ENCODE data around the gene MITF. TPM values are rescaled to one million over a fixed set of nuclear protein-coding genes. Genes with fewer than 3 reads are reported as not detected.

Gene MITF
- total RNA-seq, 4 donors from 2014 or later: 1.6 to 22.5 (median 6.6) TPM

GRCh38 chr3:69747511-69748258, 8.4 kb downstream of the MITF start:
- intact Hi-C loops (cut with DNase I): no loop called here
- 54 to 60% methylated on average over 2 of the region's 2 CpGs for WGBS, 2 donors
- Histone ChIP-seq H3K9me3 (no peaks in the 10 kb centered on the region), H3K27ac (peak overlapping the region in 3 of 4 donors; percentile 63 to 81 (median 76)), H3K36me3 (no peaks in the 10 kb centered on the region), H3K4me1 (peaks cover 6 to 78% (median 29%) of the 10 kb centered on the region in 3 donors), H3K27me3 (no peaks in the 10 kb centered on the region), H3K4me3 (peak overlapping the region in 1 of 4 donors; percentile 24)
- TF ChIP-seq CTCF (IDR thresholded peaks at IDR 0.05): no peak
- TF ChIP-seq POLR2A (IDR thresholded peaks at IDR 0.05): no peak
- DNase-seq: no peak

- TF ChIP-seq POLR2A (IDR thresholded peaks at IDR 0.05): no peak
- no peak for TF ChIP-seq CTCF (IDR thresholded peaks at IDR 0.05)
- peaks cover 6 to 76% (median 29%) of the 10 kb centered on the region in 3 donors for H3K4me1 ChIP-seq
- WGBS, 2 donors: 63 to 85% methylated on average over 2 of the region's 2 CpGs
Observed at GRCh38 chr3:69748503-69748902, 9.2 kb downstream of the MITF start.

GRCh38 chr3:69749461-69749860, 10.2 kb downstream of the MITF start:
- H3K27ac ChIP-seq: peak overlapping the region in 2 of 4 donors; percentile 1 to 76
- intact Hi-C loops (cut with DNase I): no loop called here
- peaks cover 6 to 66% (median 25%) of the 10 kb centered on the region in 3 donors for H3K4me1 ChIP-seq
- no peak for TF ChIP-seq CTCF (IDR thresholded peaks at IDR 0.05)
- no peak for TF ChIP-seq POLR2A (IDR thresholded peaks at IDR 0.05)
- no peak overlapping the region for H3K4me3 ChIP-seq
- 76 to 78% methylated on average over 3 of the region's 3 CpGs for WGBS, 2 donors
- DNase-seq: no peak
- H3K27me3 ChIP-seq: no peaks in the 10 kb centered on the region
- H3K36me3 ChIP-seq: no peaks in the 10 kb centered on the region
- H3K9me3 ChIP-seq: no peaks in the 10 kb centered on the region

More at GRCh38 chr3:69748503-69748902, 9.2 kb downstream of the MITF start:
- H3K27ac ChIP-seq: peak overlapping the region in 3 of 4 donors; percentile 63 to 81 (median 76)
- intact Hi-C loops (cut with DNase I): no loop called here
- no peak for DNase-seq
- no peaks in the 10 kb centered on the region for H3K27me3 ChIP-seq
- H3K9me3 ChIP-seq: no peaks in the 10 kb centered on the region
- H3K36me3 ChIP-seq: no peaks in the 10 kb centered on the region
- H3K4me3 ChIP-seq: no peak overlapping the region

GRCh38 chr3:69750549-69750948, 11.3 kb downstream of the MITF start:
- TF ChIP-seq CTCF (IDR thresholded peaks at IDR 0.05): no peak
- TF ChIP-seq POLR2A (IDR thresholded peaks at IDR 0.05): no peak
- no peaks in the 10 kb centered on the region for H3K9me3 ChIP-seq
- H3K27ac ChIP-seq: peak overlapping the region in 3 of 4 donors; percentile 20 to 62 (median 50)
- no peaks in the 10 kb centered on the region for H3K27me3 ChIP-seq
- intact Hi-C loops (cut with DNase I): no loop called here
- no peak overlapping the region for H3K4me3 ChIP-seq
- peaks cover 6 to 55% (median 18%) of the 10 kb centered on the region in 3 donors for H3K4me1 ChIP-seq
- WGBS, 2 donors: 69 to 82% methylated on average over 2 of the region's 2 CpGs
- H3K36me3 ChIP-seq: no peaks in the 10 kb centered on the region
- DNase-seq: no peak

- no peak overlapping the region for H3K4me3 ChIP-seq
- WGBS, 2 donors: 58% methylated on average over 1 of the region's 1 CpG
- peaks cover 6 to 51% (median 15%) of the 10 kb centered on the region in 3 donors for H3K4me1 ChIP-seq
- H3K36me3 ChIP-seq: no peaks in the 10 kb centered on the region
- H3K9me3 ChIP-seq: no peaks in the 10 kb centered on the region
- no peak for TF ChIP-seq POLR2A (IDR thresholded peaks at IDR 0.05)
- intact Hi-C loops (cut with DNase I): no loop called here
- H3K27me3 ChIP-seq: no peaks in the 10 kb centered on the region
- H3K27ac ChIP-seq: peak overlapping the region in 3 of 4 donors; percentile 20 to 62 (median 50)
- no peak for DNase-seq
Observed at GRCh38 chr3:69751074-69751476, 11.8 kb downstream of the MITF start.

All from esophagus squamous epithelium (tissue), 5 donors.